ENCODE results near the gene PLA2R1.

GRCh38 chr2:159936471-159936870, 125.9 kb downstream of the PLA2R1 start:
- TF ChIP-seq CTCF (IDR thresholded peaks at IDR 0.05), result no peak
- TF ChIP-seq POLR2A (IDR thresholded peaks at IDR 0.05), result no peak
- no peak for TF ChIP-seq POLR2AphosphoS5 (IDR thresholded peaks at IDR 0.05)

Data from transverse colon (tissue), 4 donors.